CD14-positive monocyte (primary cell): Measurements from ENCODE around the gene CEP72. TPM values are rescaled to one million over a fixed set of nuclear protein-coding genes. Genes with fewer than 3 reads are reported as not detected.

Experiments
- DNase-seq, 3 donors: peaks; one replicate each; pipeline ENCODE4 v3.0.0-alpha.2; 2011 to 2022
- H2AFZ ChIP-seq: 2 replicates; pipeline ENCODE4 v1.6.0; 2012; ENCODE audit warnings: mild to moderate bottlenecking, low read depth, low read length, inconsistent platforms; ENCODE audit not compliant: insufficient read depth, poor library complexity, severe bottlenecking
- H3K27ac ChIP-seq, 2 donors: 1 replicate in 1 of 2; 2 replicates in 1 of 2; pipeline ENCODE4 v1.5.1; 2012 to 2013; ENCODE audit warnings: low read length in 2 of 2, control low read depth in 1 of 2, inconsistent platforms in 1 of 2, low read depth in 1 of 2, mild to moderate bottlenecking in 1 of 2
- H3K27me3 ChIP-seq, 2 donors: one replicate each; pipeline versions ENCODE4 v1.6.0 to v1.6.1; 2011 to 2013; ENCODE audit warnings: low read length in 2 of 2; ENCODE audit not compliant: control insufficient read depth in 2 of 2, insufficient read depth in 2 of 2
- H3K36me3 ChIP-seq, 2 donors: replicated peaks in 1 of 2; 1 replicate in 1 of 2; 2 replicates in 1 of 2; pipeline versions ENCODE4 v1.5.1 to v1.6.1; 2012 to 2013; ENCODE audit warnings: low read length in 2 of 2, control low read depth in 1 of 2, inconsistent platforms in 1 of 2, mild to moderate bottlenecking in 1 of 2; ENCODE audit not compliant: insufficient read depth in 2 of 2, control insufficient read depth in 1 of 2
- H3K4me1 ChIP-seq, 2 donors: 1 replicate in 1 of 2; 2 replicates in 1 of 2; pipeline versions ENCODE4 v1.5.1 to v1.6.1; 2012 to 2013; ENCODE audit warnings: low read length in 2 of 2, control low read depth in 1 of 2, inconsistent platforms in 1 of 2, mild to moderate bottlenecking in 1 of 2, moderate library complexity in 1 of 2; ENCODE audit not compliant: insufficient read depth in 2 of 2, control insufficient read depth in 1 of 2
- H3K4me2 ChIP-seq: replicated peaks from 2 replicates; pipeline ENCODE3; 2012; ENCODE audit warnings: low read length, moderate library complexity, mild to moderate bottlenecking; ENCODE audit not compliant: poor library complexity, severe bottlenecking; ENCODE audit errors: extremely low read depth
- H3K4me3 ChIP-seq, 3 experiments: fragments of 200-600 bp in 1 of 3; sonication (generic) in 1 of 3; replicated peaks in 1 of 3; 1 replicate in 2 of 3; 2 replicates in 1 of 3; pipeline ENCODE4 v1.5.1; 2011 to 2013; ENCODE audit warnings: low read length in 3 of 3, mild to moderate bottlenecking in 3 of 3, control low read depth in 2 of 3, low read depth in 2 of 3, inconsistent platforms in 1 of 3, moderate library complexity in 1 of 3
- H3K79me2 ChIP-seq: 2 replicates; pipeline ENCODE4 v1.6.0; 2012; ENCODE audit warnings: mild to moderate bottlenecking, control low read depth, inconsistent platforms, low read length, moderate library complexity; ENCODE audit not compliant: insufficient read depth
- H3K9ac ChIP-seq: 2 replicates; pipeline ENCODE4 v1.6.0; 2017; ENCODE audit warnings: low read length, mild to moderate bottlenecking; ENCODE audit not compliant: insufficient read depth, poor library complexity, severe bottlenecking
- H3K9me3 ChIP-seq, 2 donors: replicated peaks in 1 of 2; 1 replicate in 1 of 2; 2 replicates in 1 of 2; pipeline versions ENCODE4 v1.5.1 to v1.6.1; 2012 to 2013; ENCODE audit warnings: low read length in 2 of 2, control low read depth in 1 of 2; ENCODE audit not compliant: control insufficient read depth in 1 of 2, insufficient read depth in 1 of 2
- H4K20me1 ChIP-seq: 2 replicates; pipeline ENCODE4 v1.6.0; 2012; ENCODE audit warnings: mild to moderate bottlenecking, low read length, control low read depth, moderate library complexity; ENCODE audit not compliant: insufficient read depth
- H3K27ac Mint-ChIP-seq, 7 donors: one replicate each; pipeline ENCODE4 v1.8.0; 2020; ENCODE audit warnings: mild to moderate bottlenecking in 7 of 7, mixed read lengths in 7 of 7, moderate library complexity in 6 of 7, inconsistent platforms in 2 of 7
- H3K27me3 Mint-ChIP-seq, 3 donors: one replicate each; pipeline ENCODE4 v1.8.0; 2021 to 2022; ENCODE audit warnings: low read depth in 3 of 3, mild to moderate bottlenecking in 3 of 3, mixed read lengths in 3 of 3, moderate library complexity in 3 of 3, inconsistent platforms in 1 of 3
- H3K36me3 Mint-ChIP-seq, 2 donors: one replicate each; pipeline ENCODE4 v1.8.0; 2020; ENCODE audit warnings: mixed read lengths in 2 of 2, inconsistent platforms in 1 of 2, mild to moderate bottlenecking in 1 of 2
- H3K4me1 Mint-ChIP-seq: one replicate; pipeline ENCODE4 v1.8.0; 2020; ENCODE audit warnings: mild to moderate bottlenecking, mixed read lengths
- H3K4me3 Mint-ChIP-seq, 2 donors: one replicate each; pipeline ENCODE4 v1.8.0; 2020; ENCODE audit warnings: mild to moderate bottlenecking in 2 of 2, mixed read lengths in 2 of 2, moderate library complexity in 1 of 2
- H3K9me3 Mint-ChIP-seq, 7 donors: one replicate each; pipeline ENCODE4 v1.8.0; 2020 to 2022; ENCODE audit warnings: mixed read lengths in 7 of 7, mild to moderate bottlenecking in 6 of 7, moderate library complexity in 6 of 7, inconsistent platforms in 2 of 7
- CTCF ChIP-seq: fragments of 200-600 bp; IDR thresholded peaks from one replicate; pipeline ENCODE4 v1.8.0; 2022; ENCODE audit warnings: antibody characterized with exemption, mild to moderate bottlenecking
- WGBS: methylation state at CpG from one replicate; pipeline ENCODE4 v1.1.5; 2013; ENCODE audit warnings: missing lambda C conversion rate; ENCODE audit not compliant: insufficient coverage; 5-methylcytosine and 5-hydroxymethylcytosine counted together
- intact Hi-C, 2 donors: fragments of 100-400 bp; cut with micrococcal nuclease; formaldehyde crosslinking; loops; one replicate each; pipeline versions ENCODE4 v1.15.0 to v1.15.1; 2023
- polyA plus RNA-seq, 3 donors: library from polyadenylated mRNA; depleted of rRNA in 1 of 3; unstranded in 2 of 3; stranded (reverse) in 1 of 3; fragments of 300-500 nt in 2 of 3; fragments of >200 nt in 1 of 3; fragmentation: Illumina TruSeq in 2 of 3; gene quantifications; 1 replicate in 2 of 3; 2 replicates in 1 of 3; pipeline ENCODE4 v1.2.3, GENCODE V29; 2012 to 2021

The CEP72 gene
- polyA plus RNA-seq, 3 donors: 0.13 to 2.1 (median 0.24) TPM

- Mint-ChIP-seq H3K27me3 (peaks cover 17 to 48% (median 21%) of the 10 kb centered on the region in 3 donors), H3K4me1 (no peaks in the 10 kb centered on the region), H3K4me3 (peak overlapping the region; percentile 44 to 45), H3K27ac (no peak overlapping the region), H3K36me3 (no peaks in the 10 kb centered on the region), H3K9me3 (peaks cover 0 to 11% (median 6%) of the 10 kb centered on the region in 7 donors)
- Histone ChIP-seq H3K27me3 (peaks cover 6 to 12% of the 10 kb centered on the region in 2 donors), H4K20me1 (no peaks in the 10 kb centered on the region), H3K36me3 (no peaks in the 10 kb centered on the region), H3K9ac (no peak overlapping the region), H3K4me2 (no peak overlapping the region), H3K27ac (no peak overlapping the region), H3K4me1 (no peaks in the 10 kb centered on the region), H3K9me3 (peaks cover 0 to 3% of the 10 kb centered on the region in 2 donors), H2AFZ (no peak overlapping the region), H3K4me3 (no peak overlapping the region), H3K79me2 (no peaks in the 10 kb centered on the region)
- DNase-seq: no peak
- 66% methylated on average over 26 of the region's 27 CpGs for WGBS
- intact Hi-C loops: no loop called here
- TF ChIP-seq CTCF: no peak
Observed at GRCh38 chr5:568061-568781, 43.9 kb upstream of the CEP72 start.

DNA sequence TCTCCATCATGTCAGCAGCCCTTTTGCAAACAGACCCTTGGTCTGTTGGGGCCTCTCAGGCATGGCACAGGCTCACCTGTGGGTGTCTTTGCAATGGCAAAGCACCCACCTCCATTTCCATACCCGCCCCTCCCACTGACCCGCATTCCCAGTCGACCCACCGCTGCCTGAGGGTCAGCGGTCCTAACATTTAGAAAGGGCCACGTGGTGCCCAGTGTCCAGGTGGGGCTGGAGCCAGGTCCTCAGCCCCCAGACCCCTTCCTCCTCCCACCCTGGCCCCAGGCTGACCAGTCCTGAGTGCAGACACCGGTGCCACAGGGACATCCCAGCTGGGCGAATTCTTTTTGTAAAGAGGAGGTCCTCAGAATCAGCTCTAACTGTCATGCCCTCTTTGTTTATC lies 43.3 kb upstream of the CEP72 start:
- Histone ChIP-seq H2AFZ (no peak overlapping the region), H3K9me3 (peaks cover 0 to 3% of the 10 kb centered on the region in 2 donors), H4K20me1 (no peaks in the 10 kb centered on the region), H3K9ac (no peak overlapping the region), H3K36me3 (no peaks in the 10 kb centered on the region), H3K4me3 (no peak overlapping the region), H3K4me1 (no peaks in the 10 kb centered on the region), H3K4me2 (no peak overlapping the region), H3K27me3 (peaks cover 6 to 12% of the 10 kb centered on the region in 2 donors), H3K79me2 (no peaks in the 10 kb centered on the region), H3K27ac (no peak overlapping the region)
- WGBS: 83% methylated on average over 6 of the region's 8 CpGs
- Mint-ChIP-seq H3K36me3 (no peaks in the 10 kb centered on the region), H3K27me3 (peaks cover 17 to 54% (median 24%) of the 10 kb centered on the region in 3 donors), H3K4me3 (peak overlapping the region in 1 of 2 donors; percentile 44), H3K27ac (peak overlapping the region in 1 of 7 donors; percentile 30), H3K9me3 (peaks cover 0 to 11% (median 6%) of the 10 kb centered on the region in 7 donors), H3K4me1 (no peaks in the 10 kb centered on the region)
- no peak for TF ChIP-seq CTCF
- intact Hi-C loops: no loop called here
- no peak for DNase-seq
